Airway epithelial cell (primary cell): ENCODE data around the gene MGAT1. TPM values are rescaled to one million over a fixed set of nuclear protein-coding genes. Genes with fewer than 3 reads are reported as not detected.

Source experiments
- total RNA-seq: library from RNA; depleted of rRNA; stranded (reverse); fragments of >200 nt; gene quantifications from 2 replicates; pipeline ENCODE4 v1.2.3, GENCODE V29; 2015

MGAT1 gene
- 123 and 141 TPM in 2 replicates for total RNA-seq

DNA sequence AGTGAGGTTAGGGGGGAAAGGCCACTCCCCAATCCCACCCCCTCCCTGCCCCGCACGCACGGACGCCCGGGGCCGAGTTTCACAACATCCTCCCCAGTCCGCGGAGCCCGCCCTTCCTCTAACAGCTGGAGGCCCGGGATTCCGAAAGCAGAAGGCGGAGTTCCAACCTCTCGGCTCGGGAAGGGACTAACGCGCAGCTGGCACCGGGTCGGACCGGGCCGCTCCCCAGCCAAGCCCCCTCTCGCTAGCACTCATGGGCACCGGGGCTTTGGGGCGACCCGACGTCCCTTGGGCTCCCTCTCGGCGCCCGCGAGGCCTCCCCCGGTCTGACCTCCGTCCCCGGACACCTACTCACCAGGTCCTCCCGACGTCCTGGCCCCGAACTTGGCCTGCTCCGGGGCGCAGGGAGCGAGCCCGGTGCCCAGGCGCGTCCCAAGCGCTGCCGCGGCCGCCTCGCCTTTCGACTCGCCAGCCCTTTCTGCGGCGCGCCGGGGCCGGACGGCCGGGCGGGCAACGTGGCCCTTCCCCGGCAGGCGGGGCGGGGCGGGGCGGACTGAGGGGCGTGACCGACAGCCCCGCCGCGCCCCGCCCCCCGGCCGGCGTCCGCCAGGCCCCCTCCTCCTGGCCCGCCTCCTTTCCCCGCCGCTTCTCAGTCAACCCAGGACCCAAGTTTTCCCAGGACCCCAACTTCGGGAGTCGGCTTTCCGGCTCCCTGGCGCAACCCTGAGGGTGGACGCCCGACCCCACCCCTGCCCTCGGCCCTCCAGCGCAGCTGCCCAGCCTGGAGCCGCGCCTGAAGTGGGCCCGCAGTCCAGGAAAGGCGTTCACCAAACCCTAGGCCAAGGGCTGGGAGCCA lies at the start of gene MGAT1:
Gene MGAT1, minus strand, starts transcription at position 482 of the 856 bp plus-strand sequence. CDS start 9,835 bp downstream, outside the sequence.

DNA sequence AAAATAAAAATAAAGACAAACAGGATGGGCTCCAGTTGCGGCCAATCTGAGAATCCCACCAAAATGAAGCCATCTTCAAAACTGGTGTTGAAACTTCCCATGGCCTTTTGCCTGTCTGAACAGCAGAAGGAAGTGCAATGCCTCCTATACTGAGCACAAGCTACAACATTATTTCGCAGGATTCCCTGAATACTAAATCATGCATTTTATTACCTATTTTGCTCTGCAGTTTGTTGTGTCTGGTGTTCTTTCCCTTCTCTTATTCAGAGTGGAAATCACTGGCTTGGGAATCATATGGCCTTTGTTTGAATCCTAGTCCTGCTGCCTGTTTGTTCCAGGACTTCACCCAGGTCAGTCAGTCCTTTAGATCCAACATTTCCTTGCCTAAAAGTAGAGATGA lies 62.6 kb downstream of the MGAT1 start, which contains the start of gene OR2Y1:
Gene OR2Y1, minus strand, starts transcription at position 101 of the 400 bp plus-strand sequence. Its CDS starts 0 bp downstream, at position 101.

Other genes starting within 250 kb of the MGAT1 start
- gene SCGB3A1, start 211.3 kb downstream of the MGAT1 start, total RNA-seq, result 0.60 TPM in 1 of 2 replicates, not detected in the other
- not detected in 2 replicates for gene FLT4, start 153.2 kb downstream of the MGAT1 start, total RNA-seq
- not detected in 2 replicates for gene OR2Y1, start 62.7 kb downstream of the MGAT1 start, total RNA-seq
- 11.1 and 12.8 TPM in 2 replicates for gene ZFP62, start 58.5 kb upstream of the MGAT1 start, total RNA-seq
- gene BTNL8, start 96.4 kb upstream of the MGAT1 start, total RNA-seq, result not detected in 2 replicates
- not detected in 2 replicates for gene BTNL3, start 186.0 kb upstream of the MGAT1 start, total RNA-seq
- not detected in 2 replicates for gene BTNL9, start 237.5 kb upstream of the MGAT1 start, total RNA-seq